HCT116 (cell line): Measurements from ENCODE around the gene FOXN3.

ENCODE experiments used
- CTCF ChIP-seq, 3 experiments: fragments of 200-600 bp in 1 of 3; sonication (generic) in 1 of 3; IDR thresholded peaks in 2 of 3; conservative IDR thresholded peaks in 1 of 3; 2 replicates each; pipeline ENCODE4 v1.5.1; 2012 to 2017; ENCODE audit warnings: low read depth in 2 of 3, low read length in 2 of 3, antibody characterized with exemption in 1 of 3, borderline replicate concordance in 1 of 3, control low read depth in 1 of 3, mild to moderate bottlenecking in 1 of 3, mixed read lengths in 1 of 3, mixed run types in 1 of 3, moderate library complexity in 1 of 3; ENCODE audit not compliant: insufficient read depth in 1 of 3
- EGR1 ChIP-seq: IDR thresholded peaks from 2 replicates; pipeline ENCODE4 v1.6.1; 2012; ENCODE audit warnings: low read depth
- EZH2 ChIP-seq: fragments of 200-600 bp; sonication (generic); IDR thresholded peaks from 2 replicates; pipeline ENCODE4 v1.6.1; 2017; ENCODE audit warnings: antibody characterized with exemption, mixed run types
- JUND ChIP-seq: IDR thresholded peaks from 2 replicates; pipeline ENCODE4 v1.6.1; 2012
- MAX ChIP-seq: IDR thresholded peaks from 2 replicates; pipeline ENCODE4 v1.6.1; 2012
- POLR2A ChIP-seq: IDR thresholded peaks from 2 replicates; pipeline ENCODE4 v1.7.0; 2011; ENCODE audit warnings: borderline replicate concordance; ENCODE audit not compliant: insufficient read depth, insufficient read length; ENCODE audit errors: extremely low read depth
- POLR2AphosphoS5 ChIP-seq: IDR thresholded peaks from 2 replicates; pipeline ENCODE4 v1.6.1; 2011; ENCODE audit warnings: mild to moderate bottlenecking, low read depth, low read length, moderate library complexity
- REST ChIP-seq: IDR thresholded peaks from 2 replicates; pipeline ENCODE4 v1.6.1; 2012; ENCODE audit warnings: low read depth
- SP1 ChIP-seq: IDR thresholded peaks from 2 replicates; pipeline ENCODE4 v1.6.1; 2012; ENCODE audit warnings: low read depth
- ZNF274 ChIP-seq: fragments of 200-500 bp; sonication (Bioruptor generic); IDR thresholded peaks from 2 replicates; pipeline ENCODE4 v1.6.1; 2014; ENCODE audit warnings: mild to moderate bottlenecking, low read depth, low read length, inconsistent platforms

- no peak for TF ChIP-seq EGR1
- no peak for TF ChIP-seq POLR2A
- no peak for TF ChIP-seq JUND
- TF ChIP-seq CTCF (IDR thresholded peaks at IDR 0.05 in 2 of 3, conservative IDR thresholded peaks at IDR 0.05 in 1 of 3; ENCODE audit: borderline replicate concordance in 1 of 3, insufficient read depth in 1 of 3, low read depth in 2 of 3, low read length in 2 of 3): no peak
- no peak for TF ChIP-seq ZNF274
- TF ChIP-seq SP1: no peak
- TF ChIP-seq MAX: no peak
- TF ChIP-seq EZH2: no peak
- TF ChIP-seq POLR2AphosphoS5: no peak
- TF ChIP-seq REST: no peak
Measured at GRCh38 chr14:89393222-89393745, 23.7 kb downstream of the FOXN3 start.
